Astrocyte (in vitro differentiated cells and primary cell): Measurements from ENCODE around the gene LSMEM2. TPM values are rescaled to one million over a fixed set of nuclear protein-coding genes. Genes with fewer than 3 reads are reported as not detected.

ENCODE experiments used
- DNase-seq: peaks from one replicate; pipeline ENCODE4 v3.0.0-alpha.2; 2010; ENCODE audit warnings: low read depth
- FAIRE-seq: peaks from 2 replicates; lab custom pipeline; 2011; peaks lifted over from hg19 to GRCh38; lab: Jason Lieb, UNC
- H2AFZ ChIP-seq: 2 replicates; pipeline ENCODE4 v1.6.0; 2012; ENCODE audit warnings: low read depth, low read length, inconsistent platforms
- H3K27ac ChIP-seq: 2 replicates; pipeline ENCODE4 v1.5.1; 2011; ENCODE audit warnings: low read depth, low read length, inconsistent platforms
- H3K27me3 ChIP-seq: 2 replicates; pipeline ENCODE4 v1.6.0; 2011; ENCODE audit warnings: low read length, inconsistent platforms; ENCODE audit not compliant: insufficient read depth
- H3K36me3 ChIP-seq: 2 replicates; pipeline ENCODE4 v1.5.1; 2011; ENCODE audit warnings: low read length, inconsistent platforms; ENCODE audit not compliant: insufficient read depth
- H3K4me1 ChIP-seq: 2 replicates; pipeline ENCODE4 v1.5.1; 2011; ENCODE audit warnings: low read length, inconsistent platforms; ENCODE audit not compliant: insufficient read depth
- H3K4me2 ChIP-seq: 2 replicates; pipeline ENCODE4 v1.6.0; 2012; ENCODE audit warnings: low read length, inconsistent platforms
- H3K4me3 ChIP-seq: 2 replicates; pipeline ENCODE4 v1.5.1; 2011; ENCODE audit warnings: low read depth, mild to moderate bottlenecking, low read length, inconsistent platforms; ENCODE audit not compliant: insufficient read depth
- H3K79me2 ChIP-seq: 2 replicates; pipeline ENCODE4 v1.6.0; 2012; ENCODE audit warnings: mild to moderate bottlenecking, low read length, inconsistent platforms; ENCODE audit not compliant: insufficient read depth
- H3K9ac ChIP-seq: 2 replicates; pipeline ENCODE4 v1.6.0; 2012; ENCODE audit warnings: mild to moderate bottlenecking, low read length, inconsistent platforms
- H3K9me3 ChIP-seq: 2 replicates; pipeline ENCODE4 v1.5.1; 2012; ENCODE audit warnings: low read depth, mild to moderate bottlenecking, low read length, inconsistent platforms; ENCODE audit not compliant: insufficient read depth
- H4K20me1 ChIP-seq: 2 replicates; pipeline ENCODE4 v1.6.0; 2012; ENCODE audit warnings: low read length, inconsistent platforms; ENCODE audit not compliant: insufficient read depth
- H3K27ac Mint-ChIP-seq: one replicate; pipeline ENCODE4 v1.8.0; 2021; ENCODE audit warnings: mild to moderate bottlenecking, mixed read lengths; ENCODE audit not compliant: unreplicated experiment
- H3K27me3 Mint-ChIP-seq: one replicate; pipeline ENCODE4 v1.8.0; 2021; ENCODE audit warnings: low read depth, mixed read lengths; ENCODE audit not compliant: unreplicated experiment
- H3K36me3 Mint-ChIP-seq: one replicate; pipeline ENCODE4 v1.8.0; 2021; ENCODE audit warnings: low read depth, mixed read lengths; ENCODE audit not compliant: unreplicated experiment
- H3K4me1 Mint-ChIP-seq: one replicate; pipeline ENCODE4 v1.8.0; 2021; ENCODE audit warnings: low read depth, mixed read lengths; ENCODE audit not compliant: unreplicated experiment
- H3K4me3 Mint-ChIP-seq: one replicate; pipeline ENCODE4 v1.8.0; 2021; ENCODE audit warnings: mild to moderate bottlenecking, moderate library complexity, mixed read lengths; ENCODE audit not compliant: unreplicated experiment
- H3K9me3 Mint-ChIP-seq: one replicate; pipeline ENCODE4 v1.8.0; 2021; ENCODE audit warnings: mild to moderate bottlenecking, mixed read lengths; ENCODE audit not compliant: unreplicated experiment
- CTCF ChIP-seq: IDR thresholded peaks from 2 replicates; pipeline ENCODE4 v1.5.1; 2011; ENCODE audit warnings: low read depth, mild to moderate bottlenecking, inconsistent platforms, low read length, moderate library complexity; ENCODE audit not compliant: insufficient read depth
- EZH2 ChIP-seq: IDR thresholded peaks from 2 replicates; pipeline ENCODE4 v1.6.1; 2012; ENCODE audit warnings: mild to moderate bottlenecking, low read length, inconsistent platforms; ENCODE audit not compliant: insufficient read depth
- total RNA-seq: library from RNA; stranded (reverse); gene quantifications from 2 replicates; pipeline ENCODE4 v1.2.1, GENCODE V29; 2021

Gene LSMEM2
- total RNA-seq, 1 donor from 2014 or later: 0.30 TPM

- DNase-seq: no peak
- H3K27me3 ChIP-seq: no peaks in the 10 kb centered on the region
- no peaks in the 10 kb centered on the region for H3K9me3 Mint-ChIP-seq
- peaks cover 7% of the 10 kb centered on the region for H3K36me3 Mint-ChIP-seq
- peaks cover 93% of the 10 kb centered on the region for H3K79me2 ChIP-seq
- peak overlapping the region; percentile 78 for H3K9ac ChIP-seq
- H3K27ac Mint-ChIP-seq: peak overlapping the region; percentile 99
- H2AFZ ChIP-seq: no peak overlapping the region
- no peak for FAIRE-seq
- no peaks in the 10 kb centered on the region for H3K9me3 ChIP-seq
- peaks cover 74% of the 10 kb centered on the region for H4K20me1 ChIP-seq
- peak overlapping the region; percentile 85 for H3K4me2 ChIP-seq
- H3K36me3 ChIP-seq: peaks cover 3% of the 10 kb centered on the region
- H3K27ac ChIP-seq: peak overlapping the region; percentile 91
- TF ChIP-seq CTCF (no peak), EZH2 (no peak)
- peak overlapping the region; percentile 54 for H3K4me3 Mint-ChIP-seq
- H3K4me1 ChIP-seq: peaks cover 78% of the 10 kb centered on the region
- H3K27me3 Mint-ChIP-seq: no peaks in the 10 kb centered on the region
- H3K4me3 ChIP-seq: no peak overlapping the region
- peaks cover 55% of the 10 kb centered on the region for H3K4me1 Mint-ChIP-seq
Observed at GRCh38 chr3:50245251-50245745, 33.6 kb upstream of the LSMEM2 start.

GRCh38 chr3:50245831-50246516 is 32.9 kb upstream of the LSMEM2 start:
- Histone ChIP-seq H3K27me3 (no peaks in the 10 kb centered on the region), H2AFZ (peak overlapping the region; percentile 27), H3K4me1 (peaks cover 80% of the 10 kb centered on the region), H3K27ac (peak overlapping the region; percentile 91), H3K79me2 (peaks cover 93% of the 10 kb centered on the region), H3K9ac (peak overlapping the region; percentile 78), H3K4me2 (peak overlapping the region; percentile 85), H3K9me3 (no peaks in the 10 kb centered on the region), H4K20me1 (peaks cover 74% of the 10 kb centered on the region), H3K4me3 (peak overlapping the region; percentile 35), H3K36me3 (peaks cover 3% of the 10 kb centered on the region)
- TF ChIP-seq CTCF (peak; percentile 85), EZH2 (no peak)
- DNase-seq (no peak), FAIRE-seq (no peak)
- no peaks in the 10 kb centered on the region for H3K9me3 Mint-ChIP-seq
- H3K36me3 Mint-ChIP-seq: peaks cover 8% of the 10 kb centered on the region
- peaks cover 57% of the 10 kb centered on the region for H3K4me1 Mint-ChIP-seq
- H3K4me3 Mint-ChIP-seq: peak overlapping the region; percentile 45
- peak overlapping the region; percentile 99 for H3K27ac Mint-ChIP-seq
- no peaks in the 10 kb centered on the region for H3K27me3 Mint-ChIP-seq

GRCh38 chr3:50246517-50246954 is 32.4 kb upstream of the LSMEM2 start:
- Histone ChIP-seq H3K36me3 (peaks cover 3% of the 10 kb centered on the region), H3K4me1 (peaks cover 80% of the 10 kb centered on the region), H4K20me1 (peaks cover 74% of the 10 kb centered on the region), H3K27ac (peak overlapping the region; percentile 91), H3K4me2 (peak overlapping the region; percentile 85), H3K9me3 (no peaks in the 10 kb centered on the region), H3K27me3 (no peaks in the 10 kb centered on the region), H3K9ac (peak overlapping the region; percentile 78), H3K4me3 (peak overlapping the region; percentile 35), H3K79me2 (peaks cover 93% of the 10 kb centered on the region), H2AFZ (peak overlapping the region; percentile 12)
- TF ChIP-seq CTCF: no peak
- TF ChIP-seq EZH2: no peak
- peak overlapping the region; percentile 99 for H3K27ac Mint-ChIP-seq
- peaks cover 56% of the 10 kb centered on the region for H3K4me1 Mint-ChIP-seq
- H3K36me3 Mint-ChIP-seq: peaks cover 12% of the 10 kb centered on the region
- H3K9me3 Mint-ChIP-seq: no peaks in the 10 kb centered on the region
- FAIRE-seq (peak; percentile 94), DNase-seq (peak; percentile 96)
- peak overlapping the region; percentile 64 for H3K4me3 Mint-ChIP-seq
- no peaks in the 10 kb centered on the region for H3K27me3 Mint-ChIP-seq
